Hepatocyte (in vitro differentiated cells): Measurements from ENCODE around the gene CDC6.

Experiments
- CTCF ChIP-seq: fragments of 200-600 bp; sonication (generic); IDR thresholded peaks from 2 replicates; pipeline ENCODE4 v1.5.1; 2016; ENCODE audit warnings: antibody characterized with exemption, mild to moderate bottlenecking; ENCODE audit not compliant: poor library complexity
- EZH2 ChIP-seq: fragments of 200-600 bp; sonication (generic); IDR thresholded peaks from 2 replicates; pipeline ENCODE4 v1.6.1; 2016; ENCODE audit warnings: antibody characterized with exemption, mild to moderate bottlenecking, borderline replicate concordance
- EZH2phosphoT487 ChIP-seq: fragments of 200-600 bp; sonication (generic); IDR thresholded peaks from one replicate; pipeline ENCODE4 v1.6.1; 2018; ENCODE audit warnings: antibody characterized with exemption, mild to moderate bottlenecking, low read depth, moderate library complexity; ENCODE audit not compliant: unreplicated experiment, severe bottlenecking

- no peak for TF ChIP-seq EZH2
- TF ChIP-seq EZH2phosphoT487 = no peak
- TF ChIP-seq CTCF = no peak
Measured at GRCh38 chr17:40295488-40296436, 8.1 kb downstream of the CDC6 start.
